GM21515 (cell line): Measurements from ENCODE around the gene RASA3.

Experiments
- ATAC-seq: cut with Tn5 transposase; IDR thresholded peaks from one replicate; pipeline ENCODE4 v1.9.1; 2021; ENCODE audit not compliant: unreplicated experiment

The RASA3 gene

GRCh38 chr13:113929628-113930615 is 202.5 kb downstream of the RASA3 start:
- ATAC-seq = no peak

GRCh38 chr13:113928685-113929627 is 203.5 kb downstream of the RASA3 start:
- ATAC-seq = no peak
